K562 (cell line): ENCODE results near the gene LRRC8C. TPM values are rescaled to one million over a fixed set of nuclear protein-coding genes. Genes with fewer than 3 reads are reported as not detected.

Experiments
- GTF2F1 ChIP-seq: IDR thresholded peaks from 2 replicates; pipeline ENCODE4 v1.6.1; 2011; ENCODE audit warnings: low read depth, low read length, improper control_type of control experiment
- KLF1 ChIP-seq: fragments of 450-650 bp; IDR thresholded peaks from 2 replicates; pipeline ENCODE4 v1.6.1; 2016; ENCODE audit warnings: missing genetic modification characterization, missing compliant biosample characterization
- MTA2 ChIP-seq: fragments of 450-650 bp; IDR thresholded peaks from 2 replicates; pipeline ENCODE4 v1.6.1; 2016; ENCODE audit warnings: low read depth
- SAFB2 ChIP-seq: fragments of 200-400 bp; formaldehyde crosslinking; IDR thresholded peaks from 2 replicates; pipeline ENCODE4 v1.6.1; 2018; ENCODE audit warnings: borderline replicate concordance, low read length, low read depth, moderate library complexity; ENCODE audit not compliant: severe bottlenecking
- XRCC3 ChIP-seq: fragments of 450-650 bp; IDR thresholded peaks from 2 replicates; pipeline ENCODE4 v1.6.1; 2017; ENCODE audit warnings: mild to moderate bottlenecking, moderate library complexity
- ZNF354B ChIP-seq: fragments of 250-450 bp; sonication (Bioruptor Pico); IDR thresholded peaks from 2 replicates; pipeline ENCODE4 v1.4.0; 2020
- ZNF764 ChIP-seq: fragments of 250-450 bp; sonication (Bioruptor Pico); IDR thresholded peaks from 2 replicates; pipeline ENCODE4 v1.4.0; 2020; ENCODE audit warnings: low read depth, mild to moderate bottlenecking, moderate library complexity
- ZSCAN32 ChIP-seq: fragments of 450-650 bp; formaldehyde crosslinking; IDR thresholded peaks from 2 replicates; pipeline ENCODE4 v1.4.0; 2020; ENCODE audit warnings: mild to moderate bottlenecking, moderate library complexity
- polyA plus RNA-seq, 8 experiments: library from polyadenylated mRNA; depleted of rRNA in 4 of 8; stranded (reverse) in 5 of 8; unstranded in 3 of 8; fragments of >200 nt; fragmentation: Nextera tagmentation in 2 of 8; fragmentation: Illumina TruSeq in 1 of 8; extraction: Ambion mirVana in 2 of 8; extraction: Trizol in 1 of 8; gene quantifications; 2 replicates each; pipeline versions ENCODE4 v1.2.1 to v1.2.3, GENCODE V29; 2011 to 2014; ENCODE audit warnings: inconsistent platforms in 1 of 8, missing spikeins in 1 of 8
- total RNA-seq, 7 experiments: library from RNA; depleted of rRNA in 6 of 7; stranded (reverse); fragments of >200 nt in 6 of 7; fragmentation: Illumina TruSeq in 2 of 7; extraction: Trizol in 2 of 7; gene quantifications; 2 replicates each; pipeline versions ENCODE4 v1.2.1 to v1.2.3, GENCODE V29; 2011 to 2021; ENCODE audit warnings: low replicate concordance in 1 of 7
- TF ChIP-seq, protein P1 (sequence below): sonication (generic); formaldehyde crosslinking; IDR thresholded peaks from 2 replicates; pipeline ENCODE4 v1.8.0; 2023; ENCODE audit warnings: missing genetic modification reagents, mild to moderate bottlenecking, borderline replicate concordance
- TF ChIP-seq, protein P2 (sequence below): sonication (generic); formaldehyde crosslinking; IDR thresholded peaks from 2 replicates; pipeline ENCODE4 v1.8.0; 2022; ENCODE audit warnings: missing genetic modification reagents, mild to moderate bottlenecking, borderline replicate concordance
- TF ChIP-seq, protein P3 (sequence below): sonication (generic); formaldehyde crosslinking; IDR thresholded peaks from 2 replicates; pipeline ENCODE4 v1.8.0; 2023; ENCODE audit warnings: mild to moderate bottlenecking, missing genetic modification reagents
- TF ChIP-seq, protein P4 (sequence below): sonication (generic); formaldehyde crosslinking; IDR thresholded peaks from 2 replicates; pipeline ENCODE4 v1.9.0; 2022; ENCODE audit warnings: mild to moderate bottlenecking, missing genetic modification reagents

LRRC8C gene
- total and polyA plus RNA-seq, 9 of the 15 experiments (the other 6 are each of a cell fraction or from before 2014, with no cell fraction given), result 1.00 to 12.5 (median 4.5) TPM

DNA sequence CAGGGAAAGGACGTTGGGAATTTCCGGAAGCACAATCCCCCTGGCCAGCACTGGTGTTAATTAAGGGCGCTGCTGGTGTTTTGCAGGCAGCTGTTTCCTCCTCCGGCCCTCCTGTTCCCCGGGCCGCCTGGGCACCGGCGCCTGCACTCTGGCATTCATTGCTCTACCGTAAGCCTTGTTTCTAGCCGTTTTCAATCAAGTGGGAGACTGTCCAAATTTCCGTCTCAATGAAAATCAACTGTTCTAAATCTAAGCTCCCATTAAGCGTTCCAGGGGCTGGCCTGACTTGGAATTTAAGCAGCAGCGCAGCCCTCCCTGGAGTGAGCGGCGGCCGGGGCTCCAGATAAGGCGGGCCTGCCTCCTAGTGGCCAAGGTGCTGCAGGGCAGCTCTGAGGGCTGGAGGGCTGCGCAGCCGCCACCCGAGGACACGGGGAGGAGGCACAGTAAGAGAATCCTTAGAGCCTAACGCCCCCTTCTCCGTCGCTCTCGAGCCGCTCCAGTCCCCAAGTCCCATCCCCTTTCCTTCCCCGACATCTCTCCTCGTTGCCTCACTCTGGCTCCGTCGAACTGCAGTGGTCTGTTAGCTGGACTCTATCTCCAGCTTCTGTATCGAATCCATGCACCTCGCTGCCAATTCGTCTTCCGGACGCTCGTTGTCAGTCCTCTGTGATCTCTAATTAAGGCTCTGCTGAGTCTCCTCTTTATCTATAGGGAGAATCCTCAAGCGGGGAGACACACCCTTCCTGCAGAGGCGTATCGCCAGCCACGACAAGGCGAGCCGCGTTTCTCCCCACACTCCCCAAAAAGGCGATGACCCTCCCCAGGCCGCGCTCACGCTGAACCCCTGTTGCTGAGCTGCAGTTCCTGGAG lies 130.1 kb downstream of the LRRC8C start (continued):
- TF ChIP-seq ZSCAN32 (CRISPR knock-in tag), result no peak
- TF ChIP-seq, protein P1, sequence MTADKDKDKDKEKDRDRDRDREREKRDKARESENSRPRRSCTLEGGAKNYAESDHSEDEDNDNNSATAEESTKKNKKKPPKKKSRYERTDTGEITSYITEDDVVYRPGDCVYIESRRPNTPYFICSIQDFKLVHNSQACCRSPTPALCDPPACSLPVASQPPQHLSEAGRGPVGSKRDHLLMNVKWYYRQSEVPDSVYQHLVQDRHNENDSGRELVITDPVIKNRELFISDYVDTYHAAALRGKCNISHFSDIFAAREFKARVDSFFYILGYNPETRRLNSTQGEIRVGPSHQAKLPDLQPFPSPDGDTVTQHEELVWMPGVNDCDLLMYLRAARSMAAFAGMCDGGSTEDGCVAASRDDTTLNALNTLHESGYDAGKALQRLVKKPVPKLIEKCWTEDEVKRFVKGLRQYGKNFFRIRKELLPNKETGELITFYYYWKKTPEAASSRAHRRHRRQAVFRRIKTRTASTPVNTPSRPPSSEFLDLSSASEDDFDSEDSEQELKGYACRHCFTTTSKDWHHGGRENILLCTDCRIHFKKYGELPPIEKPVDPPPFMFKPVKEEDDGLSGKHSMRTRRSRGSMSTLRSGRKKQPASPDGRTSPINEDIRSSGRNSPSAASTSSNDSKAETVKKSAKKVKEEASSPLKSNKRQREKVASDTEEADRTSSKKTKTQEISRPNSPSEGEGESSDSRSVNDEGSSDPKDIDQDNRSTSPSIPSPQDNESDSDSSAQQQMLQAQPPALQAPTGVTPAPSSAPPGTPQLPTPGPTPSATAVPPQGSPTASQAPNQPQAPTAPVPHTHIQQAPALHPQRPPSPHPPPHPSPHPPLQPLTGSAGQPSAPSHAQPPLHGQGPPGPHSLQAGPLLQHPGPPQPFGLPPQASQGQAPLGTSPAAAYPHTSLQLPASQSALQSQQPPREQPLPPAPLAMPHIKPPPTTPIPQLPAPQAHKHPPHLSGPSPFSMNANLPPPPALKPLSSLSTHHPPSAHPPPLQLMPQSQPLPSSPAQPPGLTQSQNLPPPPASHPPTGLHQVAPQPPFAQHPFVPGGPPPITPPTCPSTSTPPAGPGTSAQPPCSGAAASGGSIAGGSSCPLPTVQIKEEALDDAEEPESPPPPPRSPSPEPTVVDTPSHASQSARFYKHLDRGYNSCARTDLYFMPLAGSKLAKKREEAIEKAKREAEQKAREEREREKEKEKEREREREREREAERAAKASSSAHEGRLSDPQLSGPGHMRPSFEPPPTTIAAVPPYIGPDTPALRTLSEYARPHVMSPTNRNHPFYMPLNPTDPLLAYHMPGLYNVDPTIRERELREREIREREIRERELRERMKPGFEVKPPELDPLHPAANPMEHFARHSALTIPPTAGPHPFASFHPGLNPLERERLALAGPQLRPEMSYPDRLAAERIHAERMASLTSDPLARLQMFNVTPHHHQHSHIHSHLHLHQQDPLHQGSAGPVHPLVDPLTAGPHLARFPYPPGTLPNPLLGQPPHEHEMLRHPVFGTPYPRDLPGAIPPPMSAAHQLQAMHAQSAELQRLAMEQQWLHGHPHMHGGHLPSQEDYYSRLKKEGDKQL, result no peak
- TF ChIP-seq KLF1 (tag), result peak; percentile 87
- TF ChIP-seq GTF2F1, result no peak
- TF ChIP-seq MTA2, result no peak
- TF ChIP-seq ZNF354B, result no peak
- TF ChIP-seq, protein P2, sequence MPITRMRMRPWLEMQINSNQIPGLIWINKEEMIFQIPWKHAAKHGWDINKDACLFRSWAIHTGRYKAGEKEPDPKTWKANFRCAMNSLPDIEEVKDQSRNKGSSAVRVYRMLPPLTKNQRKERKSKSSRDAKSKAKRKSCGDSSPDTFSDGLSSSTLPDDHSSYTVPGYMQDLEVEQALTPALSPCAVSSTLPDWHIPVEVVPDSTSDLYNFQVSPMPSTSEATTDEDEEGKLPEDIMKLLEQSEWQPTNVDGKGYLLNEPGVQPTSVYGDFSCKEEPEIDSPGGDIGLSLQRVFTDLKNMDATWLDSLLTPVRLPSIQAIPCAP (CRISPR knock-in tag), result no peak
- TF ChIP-seq, protein P3, sequence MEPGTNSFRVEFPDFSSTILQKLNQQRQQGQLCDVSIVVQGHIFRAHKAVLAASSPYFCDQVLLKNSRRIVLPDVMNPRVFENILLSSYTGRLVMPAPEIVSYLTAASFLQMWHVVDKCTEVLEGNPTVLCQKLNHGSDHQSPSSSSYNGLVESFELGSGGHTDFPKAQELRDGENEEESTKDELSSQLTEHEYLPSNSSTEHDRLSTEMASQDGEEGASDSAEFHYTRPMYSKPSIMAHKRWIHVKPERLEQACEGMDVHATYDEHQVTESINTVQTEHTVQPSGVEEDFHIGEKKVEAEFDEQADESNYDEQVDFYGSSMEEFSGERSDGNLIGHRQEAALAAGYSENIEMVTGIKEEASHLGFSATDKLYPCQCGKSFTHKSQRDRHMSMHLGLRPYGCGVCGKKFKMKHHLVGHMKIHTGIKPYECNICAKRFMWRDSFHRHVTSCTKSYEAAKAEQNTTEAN (CRISPR knock-in tag), result no peak
- no peak for TF ChIP-seq SAFB2
- no peak for TF ChIP-seq XRCC3
- no peak for TF ChIP-seq ZNF764 (CRISPR knock-in tag)
- TF ChIP-seq, protein P4, sequence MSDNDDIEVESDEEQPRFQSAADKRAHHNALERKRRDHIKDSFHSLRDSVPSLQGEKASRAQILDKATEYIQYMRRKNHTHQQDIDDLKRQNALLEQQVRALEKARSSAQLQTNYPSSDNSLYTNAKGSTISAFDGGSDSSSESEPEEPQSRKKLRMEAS (CRISPR knock-in tag), result peak; percentile 41; the same call in 1 of the 2 replicates
